ENCODE data around the gene CBX8. TPM values are rescaled to one million over a fixed set of nuclear protein-coding genes. Genes with fewer than 3 reads are reported as not detected.
A peak's percentile ranks its signal among the peaks of the same experiment; 100 is the strongest.

CBX8 gene
- total and polyA plus RNA-seq, 8 donors, result 1.6 to 5.7 (median 4.1) TPM

- DNase-seq (no peak), FAIRE-seq (no peak), ATAC-seq (no peak)
- Histone ChIP-seq H3K27ac (no peak overlapping the region), H3K27me3 (peaks cover 0 to 11% (median 6%) of the 10 kb centered on the region in 4 donors), H3K36me3 (no peaks in the 10 kb centered on the region), H3K4me3 (peak overlapping the region in 1 of 4 donors; percentile 34), H3K4me1 (peaks cover 21 to 30% (median 21%) of the 10 kb centered on the region in 3 donors), H3K9me3 (no peaks in the 10 kb centered on the region)
- intact Hi-C loops (cut with DNase I), result no loop called here
- TF ChIP-seq CTCF (IDR thresholded peaks at IDR 0.05), result no peak
- WGBS, 2 donors, result 77 to 78% methylated on average over 39 to 41 of the region's 41 CpGs
Measured at GRCh38 chr17:79815836-79816461, 19.1 kb upstream of the CBX8 start.

GRCh38 chr17:79814974-79815835 lies 18.3 kb upstream of the CBX8 start:
- DNase-seq (peak; percentile 78 to 92 (median 84)), FAIRE-seq (no peak), ATAC-seq (peak; percentile 64 to 81 (median 74))
- peak overlapping the region in 3 of 4 donors; percentile 28 to 64 (median 41) for H3K27ac ChIP-seq
- WGBS, 2 donors, result 18% methylated on average over 64 to 96 of the region's 96 CpGs
- H3K4me1 ChIP-seq, result peaks cover 21 to 31% (median 22%) of the 10 kb centered on the region in 3 donors
- no peak for TF ChIP-seq CTCF (IDR thresholded peaks at IDR 0.05)
- H3K36me3 ChIP-seq, result no peaks in the 10 kb centered on the region
- intact Hi-C loops (cut with DNase I), result no loop called here
- H3K4me3 ChIP-seq, result peak overlapping the region in 3 of 4 donors; percentile 8 to 42 (median 34)
- H3K9me3 ChIP-seq, result no peaks in the 10 kb centered on the region
- peaks cover 0 to 11% (median 7%) of the 10 kb centered on the region in 4 donors for H3K27me3 ChIP-seq

- H3K4me3 ChIP-seq, result peak overlapping the region in 3 of 4 donors; percentile 8 to 42 (median 34)
- H3K27ac ChIP-seq, result peak overlapping the region in 2 of 4 donors; percentile 28 to 64
Measured at GRCh38 chr17:79814127-79814973, 17.5 kb upstream of the CBX8 start.

More at GRCh38 chr17:79814127-79814973, 17.5 kb upstream of the CBX8 start:
- Histone ChIP-seq H3K27me3 (peaks cover 0 to 13% (median 7%) of the 10 kb centered on the region in 4 donors), H3K9me3 (no peaks in the 10 kb centered on the region), H3K36me3 (no peaks in the 10 kb centered on the region), H3K4me1 (peaks cover 21 to 35% (median 22%) of the 10 kb centered on the region in 3 donors)
- TF ChIP-seq CTCF (IDR thresholded peaks at IDR 0.05), result no peak
- DNase-seq (peak in 2 of 6 donors; percentile 51 to 64), ATAC-seq (peak in 3 of 4 donors; percentile 1 to 16 (median 10)), FAIRE-seq (no peak)
- 28 to 35% methylated on average over 39 to 43 of the region's 43 CpGs for WGBS, 2 donors
- intact Hi-C loops (cut with DNase I), result no loop called here
